Caco-2 (cell line): ENCODE results near the gene GYG2. TPM values are rescaled to one million over a fixed set of nuclear protein-coding genes. Genes with fewer than 3 reads are reported as not detected.

Experiments
- BruUV-seq: library from RNA; stranded (reverse); fragments of 400-500 nt; replicated peaks from 2 replicates; lab custom pipeline; 2021; lab: Mats Ljungman, UMichigan
- CTCF ChIA-PET: fragments of 300-600 bp; sonication (Branson Sonifier 250); formaldehyde crosslinking; loops from one replicate; lab custom pipeline; 2022; ENCODE audit warnings: antibody characterized with exemption; lab: Charles Lee
- POLR2A ChIA-PET: fragments of 300-600 bp; sonication (Branson Sonifier 250); formaldehyde crosslinking; loops from one replicate; lab custom pipeline; 2022; ENCODE audit warnings: antibody characterized with exemption; lab: Charles Lee
- DNase-seq, 2 experiments: peaks; one replicate each; pipeline versions ENCODE4 v3.0.0 to v3.0.0-alpha.2; 2020 to 2022
- H3K27me3 ChIP-seq: replicated peaks from 2 replicates; pipeline ENCODE4 v1.6.0; 2011; ENCODE audit warnings: low read length; ENCODE audit not compliant: control insufficient read depth, insufficient read depth
- H3K36me3 ChIP-seq: 2 replicates; pipeline ENCODE4 v1.5.1; 2011; ENCODE audit warnings: low read length; ENCODE audit not compliant: control insufficient read depth, insufficient read depth
- H3K4me1 ChIP-seq: fragments of 250-450 bp; sonication (Bioruptor Pico); 2 replicates; pipeline ENCODE4 v1.5.1; 2020; ENCODE audit warnings: mild to moderate bottlenecking
- H3K4me3 ChIP-seq: 2 replicates; pipeline ENCODE4 v1.5.1; 2011; ENCODE audit warnings: low read depth, mild to moderate bottlenecking, control low read depth, low read length
- H3K9me3 ChIP-seq: fragments of 250-450 bp; sonication (Bioruptor Pico); 2 replicates; pipeline ENCODE4 v1.5.1; 2020; ENCODE audit warnings: mild to moderate bottlenecking, moderate library complexity
- H3K27ac Mint-ChIP-seq: one replicate; pipeline ENCODE4 v1.8.0; 2022; ENCODE audit warnings: mixed read lengths; ENCODE audit not compliant: unreplicated experiment
- H3K27me3 Mint-ChIP-seq: one replicate; pipeline ENCODE4 v1.8.0; 2022; ENCODE audit warnings: mixed read lengths; ENCODE audit not compliant: insufficient read depth, unreplicated experiment
- H3K36me3 Mint-ChIP-seq: one replicate; pipeline ENCODE4 v1.8.0; 2022; ENCODE audit warnings: mild to moderate bottlenecking, mixed read lengths; ENCODE audit not compliant: insufficient read depth, unreplicated experiment
- H3K4me1 Mint-ChIP-seq: one replicate; pipeline ENCODE4 v1.8.0; 2022; ENCODE audit warnings: low read depth, mixed read lengths; ENCODE audit not compliant: unreplicated experiment
- H3K4me3 Mint-ChIP-seq: one replicate; pipeline ENCODE4 v1.8.0; 2022; ENCODE audit warnings: mild to moderate bottlenecking, moderate library complexity, mixed read lengths; ENCODE audit not compliant: unreplicated experiment
- H3K9me3 Mint-ChIP-seq: one replicate; pipeline ENCODE4 v1.8.0; 2022; ENCODE audit warnings: mixed read lengths; ENCODE audit not compliant: unreplicated experiment
- CTCF ChIP-seq, 2 experiments: fragments of 200-600 bp in 1 of 2; IDR thresholded peaks; 1 replicate in 1 of 2; 2 replicates in 1 of 2; pipeline versions ENCODE4 v1.5.1 to v1.8.0; 2011 to 2022; ENCODE audit warnings: antibody characterized with exemption in 1 of 2, control low read depth in 1 of 2, inconsistent platforms in 1 of 2, low read depth in 1 of 2, low read length in 1 of 2, mild to moderate bottlenecking in 1 of 2, moderate library complexity in 1 of 2; ENCODE audit not compliant: insufficient read depth in 1 of 2, severe bottlenecking in 1 of 2, unreplicated experiment in 1 of 2
- intact Hi-C: fragments of 100-400 bp; cut with micrococcal nuclease; formaldehyde crosslinking; loops from one replicate; pipeline ENCODE4 v1.10.0; 2022; ENCODE audit not compliant: unreplicated experiment
- total RNA-seq: library from RNA; stranded (reverse); gene quantifications from 2 replicates; pipeline ENCODE4 v1.2.3, GENCODE V29; 2022

The GYG2 gene
- total RNA-seq, 1 experiment from 2014 or later, result 50.4 TPM

- H3K36me3 ChIP-seq, result no peaks in the 10 kb centered on the region
- H3K27me3 ChIP-seq, result no peaks in the 10 kb centered on the region
- no peak overlapping the region for H3K4me3 ChIP-seq
- CTCF ChIA-PET, result no interaction called here
- no peaks in the 10 kb centered on the region for H3K27me3 Mint-ChIP-seq
- TF ChIP-seq CTCF (IDR thresholded peaks at IDR 0.05; ENCODE audit: insufficient read depth in 1 of 2, low read depth in 1 of 2, low read length in 1 of 2, severe bottlenecking in 1 of 2, unreplicated experiment in 1 of 2), result no peak
- DNase-seq, result no peak
- H3K4me1 Mint-ChIP-seq, result no peaks in the 10 kb centered on the region
- H3K4me3 Mint-ChIP-seq, result no peak overlapping the region
- H3K27ac Mint-ChIP-seq, result no peak overlapping the region
- H3K36me3 Mint-ChIP-seq, result peaks cover 31% of the 10 kb centered on the region
- no peaks in the 10 kb centered on the region; the same call in 1 of the 2 replicates for H3K4me1 ChIP-seq
- intact Hi-C loops, result no loop called here
- POLR2A ChIA-PET, result no interaction called here
- BruUV-seq, result no TSS peak
- no peaks in the 10 kb centered on the region for H3K9me3 ChIP-seq
- H3K9me3 Mint-ChIP-seq, result no peaks in the 10 kb centered on the region
These were observed 102.9 kb downstream of the GYG2 start for GRCh38 chrX:2931612-2932011.

Other genes starting within 250 kb of the GYG2 start
- 362 and 407 TPM in 2 replicates for gene CD99, start 137.6 kb upstream of the GYG2 start, total RNA-seq
- gene XG, start 76.9 kb upstream of the GYG2 start, total RNA-seq, result 1.2 and 1.3 TPM in 2 replicates
- 5.8 TPM in 2 replicates for gene ARSD, start 100.4 kb downstream of the GYG2 start, total RNA-seq
- not detected in 2 replicates for gene ARSH, start 177.6 kb downstream of the GYG2 start, total RNA-seq
- gene ARSF, start 212.5 kb downstream of the GYG2 start, total RNA-seq, result not detected in 2 replicates